ENCODE data around the gene ATP13A2.

Gene ATP13A2

DNA sequence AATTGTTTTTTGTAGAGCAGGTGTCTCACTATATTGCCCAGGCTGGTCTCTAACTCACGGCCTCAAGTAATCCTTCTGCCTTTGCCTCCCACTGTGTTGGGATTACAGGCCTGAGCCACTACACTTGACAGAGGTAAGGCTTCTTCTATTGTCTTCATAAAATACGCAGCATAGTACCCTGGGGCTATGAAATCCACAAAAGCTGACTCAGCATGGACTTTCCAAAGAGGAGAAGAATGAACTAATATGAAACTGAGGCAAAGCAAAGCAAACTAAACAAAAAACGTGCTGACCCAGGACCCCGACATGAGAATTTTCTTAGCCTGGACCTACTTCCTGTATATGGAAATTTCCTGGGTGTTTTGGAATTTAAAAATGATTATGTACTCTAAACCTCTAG is 18.5 kb upstream of the ATP13A2 start:
- no peak for DNase-seq

DNA sequence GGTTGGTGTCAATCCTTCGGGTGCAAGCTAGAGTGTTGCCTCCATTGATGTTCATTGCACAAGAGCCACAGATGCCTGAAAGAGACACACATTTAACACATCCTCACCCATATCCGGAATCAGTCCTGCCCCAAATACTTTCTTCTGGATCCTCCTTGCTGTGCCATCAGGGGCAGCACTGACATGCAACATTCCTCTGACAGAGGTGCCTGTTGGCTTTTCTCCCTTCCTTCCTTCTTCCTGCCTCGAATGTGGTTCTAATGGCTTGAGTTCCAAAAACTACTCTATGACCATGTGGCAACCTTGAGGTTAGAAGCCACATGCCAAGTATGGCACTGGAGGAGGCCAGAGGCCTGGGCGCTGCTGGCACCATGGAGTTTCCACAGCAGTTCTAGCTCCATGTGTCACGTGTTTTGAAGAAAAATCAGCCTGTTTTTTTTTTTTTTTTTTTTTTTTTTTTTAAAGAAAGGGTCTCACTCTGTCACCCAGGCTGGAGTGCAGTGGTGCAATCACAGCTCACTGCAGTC is 17.0 kb upstream of the ATP13A2 start:
- DNase-seq, result no peak

DNA sequence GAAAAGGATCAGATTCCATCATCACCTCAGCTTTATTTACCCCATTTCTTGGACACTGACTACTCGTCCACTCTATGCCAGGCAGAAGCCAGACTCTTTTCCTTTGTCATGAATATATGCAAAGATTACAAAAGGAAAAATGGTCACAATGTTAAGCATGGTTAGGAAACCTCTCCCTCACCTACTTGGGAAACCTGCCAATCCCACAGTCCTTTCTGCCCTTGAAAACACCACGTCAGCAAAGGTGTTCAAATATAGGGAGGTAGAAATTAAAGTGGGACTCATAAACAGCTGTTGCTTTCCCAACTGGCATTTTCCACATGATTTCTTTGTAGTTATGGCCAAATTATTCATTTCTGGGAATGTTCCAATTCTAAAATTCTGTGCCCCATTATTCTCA is 16.2 kb upstream of the ATP13A2 start:
- DNase-seq, result no peak

- DNase-seq, result no peak
Measured at GRCh38 chr1:17027403-17027802, 15.7 kb upstream of the ATP13A2 start.

DNA sequence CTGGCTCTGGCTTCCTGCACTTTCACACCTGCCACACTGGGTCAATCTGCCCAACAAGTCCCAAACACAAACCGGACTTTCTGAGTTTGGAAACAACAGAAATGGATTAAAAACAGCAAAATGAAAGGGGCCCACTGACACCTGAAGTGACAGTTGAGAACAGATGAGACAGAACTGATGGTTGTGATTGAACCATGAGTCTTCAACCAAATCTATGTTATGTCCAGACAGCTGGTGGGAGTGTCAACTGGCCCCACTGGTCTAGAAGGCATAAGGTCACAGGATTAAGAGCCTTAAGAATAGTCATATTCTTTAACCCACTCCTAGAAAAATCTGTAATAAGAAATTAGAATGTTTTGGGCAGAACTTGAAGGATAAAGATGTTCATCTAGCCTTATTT is 13.0 kb upstream of the ATP13A2 start:
- no peak for DNase-seq

GRCh38 chr1:17023573-17023972 is 11.8 kb upstream of the ATP13A2 start:
- no peak for DNase-seq

DNA sequence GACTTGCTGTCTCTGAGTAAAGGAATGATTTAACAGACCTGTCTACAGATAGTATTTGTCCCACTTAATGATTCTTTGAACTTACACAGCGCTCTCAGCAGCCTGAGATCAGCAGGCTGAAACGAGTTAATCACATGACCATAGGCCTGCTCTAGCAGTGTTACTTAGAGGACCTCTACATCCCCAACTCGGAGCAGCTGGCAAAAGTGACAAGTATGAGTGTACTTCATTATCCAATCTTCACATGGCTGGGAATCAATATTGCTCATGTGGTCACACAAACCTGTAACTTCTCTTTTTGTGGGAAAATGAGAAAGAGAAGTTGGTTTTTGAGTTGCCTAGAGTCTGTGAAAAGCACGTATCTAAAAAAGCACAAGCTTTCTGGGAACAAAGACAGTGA is 11.4 kb upstream of the ATP13A2 start:
- no peak for DNase-seq

- no peak for DNase-seq
Measured at GRCh38 chr1:17021896-17022295, 10.2 kb upstream of the ATP13A2 start.

DNA sequence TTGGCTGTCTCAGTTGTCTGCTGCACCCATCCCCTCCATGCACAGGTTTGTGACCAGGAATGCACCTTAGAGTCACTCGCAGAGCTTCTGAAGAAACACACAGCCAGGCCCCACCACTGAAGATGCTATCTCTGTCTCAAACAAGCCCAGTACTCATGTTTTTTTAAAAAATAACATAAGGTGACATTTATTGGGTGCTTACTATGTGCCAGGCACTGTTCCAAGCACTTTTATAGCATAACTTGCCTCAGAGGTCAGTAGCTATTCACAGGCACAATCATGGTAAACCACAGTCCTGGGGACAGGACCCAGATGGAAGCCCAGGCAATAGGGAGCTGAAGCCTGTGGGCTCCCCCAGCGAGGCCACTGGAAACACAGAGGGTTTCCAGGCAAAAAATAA is 8.8 kb upstream of the ATP13A2 start:
- no peak for DNase-seq

DNA sequence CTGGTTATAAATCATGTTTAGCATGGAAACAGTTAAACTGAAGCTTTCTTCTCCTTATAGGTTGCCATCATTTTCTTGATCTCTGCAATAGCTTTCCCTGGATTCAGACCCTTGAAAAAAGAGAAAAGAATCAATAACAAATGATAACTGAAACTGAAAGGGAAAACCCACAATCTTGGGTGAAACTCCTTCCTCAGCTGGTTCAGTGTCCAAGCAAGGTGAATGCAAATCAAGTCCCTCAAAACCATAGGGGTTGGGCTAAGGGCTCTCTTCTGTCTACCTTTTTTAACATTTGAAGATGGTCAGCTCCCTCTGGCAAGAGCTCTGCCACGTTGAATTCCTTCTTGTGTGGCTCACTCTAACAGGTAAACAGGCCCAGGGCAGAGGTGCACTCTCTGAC is 7.1 kb upstream of the ATP13A2 start:
- DNase-seq, result no peak

DNA sequence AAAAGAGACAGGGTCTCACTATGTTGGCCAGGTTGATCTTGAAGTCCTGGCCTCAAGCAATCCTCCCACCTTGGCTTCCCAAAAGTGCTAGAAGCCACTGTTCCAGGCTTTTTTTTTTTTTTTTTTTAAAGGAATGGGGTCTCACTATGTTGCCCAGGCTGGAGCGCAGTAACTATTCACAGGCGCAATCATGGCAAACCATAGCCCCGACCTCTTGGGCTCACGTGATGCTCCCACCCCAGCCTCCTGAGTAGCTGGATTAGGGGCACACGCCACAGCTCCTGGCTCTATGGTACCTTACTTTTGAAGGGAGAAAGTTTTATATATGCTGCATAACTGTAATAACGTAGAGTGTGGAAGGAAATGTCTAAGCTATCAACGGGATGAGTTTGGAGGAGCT is 5.7 kb upstream of the ATP13A2 start:
- DNase-seq, result no peak

DNA sequence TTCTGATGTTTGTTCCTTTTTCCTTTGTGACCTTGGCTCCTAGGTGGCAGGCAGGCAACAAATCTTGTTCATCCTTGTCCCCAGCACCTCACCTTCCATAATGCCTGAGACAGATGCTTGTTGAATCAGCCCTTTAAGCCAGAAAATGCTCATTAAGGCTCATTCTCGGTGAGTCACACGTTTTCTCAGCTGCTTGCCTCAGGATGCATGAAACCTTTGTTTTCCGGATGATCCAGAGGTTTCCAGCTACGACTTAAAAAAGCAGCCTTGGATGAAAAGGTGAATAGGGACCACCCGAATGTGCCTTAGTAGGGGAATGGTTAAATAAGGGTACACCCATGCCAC is 4.6 kb upstream of the ATP13A2 start:
- DNase-seq, result no peak

DNA sequence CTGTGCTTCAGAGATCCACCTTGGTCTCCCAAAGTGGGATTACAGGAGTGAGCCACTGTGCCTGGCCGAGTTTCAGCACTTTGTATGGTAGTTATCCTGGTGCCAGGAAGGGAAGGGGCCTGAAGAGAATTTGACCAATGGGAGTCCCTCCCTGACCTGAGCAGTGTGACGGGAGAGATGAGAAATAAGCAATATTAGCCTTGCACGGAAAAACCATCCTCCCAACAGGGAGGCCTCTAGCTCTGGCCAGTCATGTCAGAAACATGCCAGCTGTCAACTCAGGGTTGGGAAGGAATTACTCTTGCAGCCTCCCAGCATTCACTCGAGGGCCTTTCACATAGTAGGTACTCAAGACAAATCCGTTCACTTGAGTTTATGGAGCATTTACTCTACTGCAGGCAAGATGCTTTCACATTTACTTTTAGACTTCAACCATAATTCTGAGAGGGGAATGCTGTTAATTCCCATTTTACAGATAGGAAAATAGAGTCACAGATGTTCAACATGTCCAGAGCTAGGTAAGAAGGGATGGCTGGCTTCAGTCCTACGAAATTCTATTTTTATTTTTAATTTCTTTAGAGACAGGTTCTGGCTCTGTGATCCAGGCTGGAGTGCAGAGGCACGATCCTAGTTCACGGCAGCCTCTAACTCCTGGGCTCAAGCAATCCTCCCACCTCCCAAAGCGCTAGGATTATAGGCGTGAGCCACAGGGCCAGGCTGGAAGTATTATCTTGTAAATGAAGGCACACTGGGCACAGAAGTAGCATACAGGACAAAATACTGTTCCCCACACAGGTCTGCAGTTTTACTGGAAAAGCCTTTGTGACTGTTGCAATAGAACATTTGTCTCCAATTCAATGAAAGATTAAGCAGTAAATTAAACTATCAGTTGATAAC is 3.2 kb upstream of the ATP13A2 start:
- no peak for DNase-seq

DNA sequence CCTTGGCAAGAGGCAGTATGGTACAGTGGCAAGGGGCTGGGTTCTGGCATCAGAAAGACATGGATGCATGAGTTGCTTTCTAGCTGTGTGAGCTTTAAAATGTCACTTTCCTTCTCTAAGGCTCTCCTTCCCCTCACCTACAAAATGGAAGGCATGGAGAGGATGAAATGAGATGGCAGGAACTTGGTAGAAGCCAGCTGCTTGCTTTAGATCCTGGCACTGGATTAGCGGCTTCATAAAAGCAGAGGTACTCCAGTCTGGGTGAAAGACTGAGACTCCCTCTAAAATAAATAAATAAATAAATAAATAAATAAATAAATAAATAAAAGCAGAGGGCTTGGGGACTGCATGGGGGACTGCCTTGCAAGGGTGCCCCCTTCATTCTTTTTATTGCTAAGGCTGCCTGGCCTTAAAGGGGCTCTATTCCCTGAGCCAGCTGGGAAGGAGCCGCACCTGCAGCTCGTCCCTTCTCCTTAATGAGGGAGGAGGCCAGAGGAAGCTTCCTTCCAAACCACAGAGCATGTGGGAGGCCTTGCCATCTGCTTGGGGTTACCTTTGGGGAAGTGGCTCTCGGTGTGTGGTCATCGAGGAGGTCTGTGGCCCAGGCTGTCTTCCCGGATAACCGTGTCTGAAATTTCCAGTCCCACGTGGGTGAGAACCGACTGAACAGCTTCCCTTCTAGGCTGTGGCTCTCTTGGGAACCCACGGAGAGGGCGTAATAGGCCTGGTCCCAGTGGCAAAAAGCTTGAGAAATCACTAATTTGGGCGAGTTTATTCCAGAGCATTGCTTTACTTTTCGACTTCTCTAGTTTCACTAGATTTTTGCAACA is 2.0 kb upstream of the ATP13A2 start:
- no peak for DNase-seq

- no peak for DNase-seq
Measured at GRCh38 chr1:17012775-17013490, 1.2 kb upstream of the ATP13A2 start.

GRCh38 chr1:17011092-17011438 is 663 bp downstream of the ATP13A2 start:
- no peak for DNase-seq

DNA sequence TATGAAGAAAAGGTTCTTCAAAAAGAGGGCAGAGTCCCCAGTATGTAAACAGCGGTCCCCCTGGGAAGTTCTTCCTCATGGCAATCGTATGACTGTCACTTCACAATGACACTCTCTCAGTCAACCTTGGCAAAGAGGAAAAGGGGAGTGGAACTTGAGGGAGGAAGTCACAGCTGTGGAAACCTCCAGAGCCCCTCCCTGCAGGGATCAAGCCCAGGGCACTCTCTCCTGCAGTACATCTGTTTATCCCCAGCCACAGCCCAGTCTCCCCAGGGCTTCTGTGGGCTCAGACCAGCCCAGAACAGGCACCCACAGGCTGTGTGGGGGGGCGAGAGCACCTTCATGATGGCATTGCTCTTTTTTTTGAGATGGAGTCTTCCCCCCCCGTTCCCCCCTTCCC is 2.0 kb downstream of the ATP13A2 start:
- no peak for DNase-seq

DNA sequence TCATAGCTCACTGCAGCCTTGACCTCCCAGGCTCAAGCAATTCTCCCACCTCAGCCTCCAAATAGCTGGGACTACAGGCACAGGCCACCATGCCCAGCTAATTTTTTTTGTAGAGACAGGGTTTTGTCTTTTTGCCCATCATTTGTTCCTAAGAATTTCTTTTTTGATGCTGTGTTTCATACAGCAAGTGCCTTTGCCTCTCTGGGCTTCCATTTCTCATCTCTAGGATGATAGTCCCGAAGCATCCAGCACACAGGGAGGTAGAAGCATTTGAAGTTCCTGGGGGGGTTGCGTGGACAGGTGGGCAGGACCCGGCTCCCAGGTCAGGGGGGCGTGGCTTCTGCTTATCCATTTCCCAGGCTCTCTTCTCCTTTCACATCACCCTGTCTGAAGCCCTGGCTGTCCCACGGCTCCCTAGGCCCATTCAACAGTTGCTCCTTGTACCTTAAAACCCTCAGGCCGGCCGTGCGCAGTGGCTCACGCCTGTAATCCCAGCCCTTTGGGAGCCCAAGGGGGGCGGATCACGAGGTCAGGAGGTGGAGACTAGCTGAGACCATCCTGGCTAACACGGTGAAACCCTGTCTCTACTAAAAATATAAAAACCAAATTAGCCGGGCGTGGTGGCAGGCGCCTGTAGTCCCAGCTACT is 3.4 kb downstream of the ATP13A2 start:
- DNase-seq, result no peak

GRCh38 chr1:17007121-17007520 is 4.6 kb downstream of the ATP13A2 start:
- DNase-seq, result no peak

DNA sequence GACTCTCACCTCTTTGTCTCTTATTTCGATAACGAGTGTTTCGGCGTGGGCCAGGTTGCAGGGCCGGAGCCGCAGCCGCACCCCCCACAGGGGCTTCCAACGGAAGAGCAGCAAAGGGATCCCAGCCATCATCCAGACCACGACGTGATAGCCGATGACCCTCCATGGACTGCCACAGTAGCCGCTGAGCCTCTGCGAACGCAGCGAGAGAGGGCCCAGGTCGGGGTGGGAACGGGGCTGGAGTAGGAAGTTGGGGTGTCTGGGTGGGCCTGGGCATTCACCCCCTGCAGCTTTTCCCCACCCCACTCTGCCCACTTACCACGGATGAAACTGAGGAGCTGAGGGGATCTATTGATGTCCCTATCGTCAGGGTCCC is 6.4 kb downstream of the ATP13A2 start:
- DNase-seq, result no peak

DNA sequence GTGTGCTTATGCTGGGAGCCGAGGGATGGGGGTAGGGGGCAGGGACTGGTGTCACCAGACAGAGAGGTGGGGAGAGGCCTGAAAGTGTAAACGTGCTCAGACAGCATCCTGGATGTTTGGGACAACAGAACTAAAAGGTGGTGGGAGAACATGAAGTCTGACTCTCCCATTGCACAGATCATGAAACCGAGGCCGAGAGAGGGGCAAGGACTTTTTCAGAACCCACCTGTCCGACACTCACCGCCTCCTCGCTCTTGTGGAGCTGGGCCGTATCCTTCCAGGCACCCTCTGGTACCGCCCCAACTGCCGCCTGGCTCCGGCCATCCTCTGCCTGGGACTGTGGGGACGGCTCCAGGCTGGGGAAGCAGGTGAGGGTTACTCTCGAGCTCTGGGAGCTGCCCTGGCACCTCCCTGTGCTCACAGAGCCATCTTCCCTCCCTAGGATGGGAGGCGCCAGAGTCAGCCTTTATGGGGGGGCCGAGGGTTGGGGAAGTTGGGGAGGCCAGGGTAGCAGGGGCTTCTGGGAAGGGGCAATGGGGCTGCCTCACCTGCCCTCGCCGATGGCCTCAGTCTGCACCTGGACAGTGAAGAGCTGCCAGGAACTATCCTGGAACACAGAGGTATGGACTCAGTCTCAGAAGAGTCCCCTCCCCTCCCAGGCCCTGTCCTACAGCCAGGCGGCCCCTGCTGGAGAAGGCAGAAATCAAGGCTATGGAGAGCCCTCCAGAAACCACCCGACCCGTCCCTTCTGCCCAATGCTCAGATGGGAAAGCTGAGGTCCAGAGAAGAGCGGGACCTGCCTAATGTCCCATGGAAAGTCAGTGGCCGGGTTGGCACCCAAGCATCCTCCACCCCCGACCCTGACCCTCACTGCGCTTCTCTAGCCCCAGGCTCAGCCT is 7.0 kb downstream of the ATP13A2 start:
- no peak for DNase-seq

DNA sequence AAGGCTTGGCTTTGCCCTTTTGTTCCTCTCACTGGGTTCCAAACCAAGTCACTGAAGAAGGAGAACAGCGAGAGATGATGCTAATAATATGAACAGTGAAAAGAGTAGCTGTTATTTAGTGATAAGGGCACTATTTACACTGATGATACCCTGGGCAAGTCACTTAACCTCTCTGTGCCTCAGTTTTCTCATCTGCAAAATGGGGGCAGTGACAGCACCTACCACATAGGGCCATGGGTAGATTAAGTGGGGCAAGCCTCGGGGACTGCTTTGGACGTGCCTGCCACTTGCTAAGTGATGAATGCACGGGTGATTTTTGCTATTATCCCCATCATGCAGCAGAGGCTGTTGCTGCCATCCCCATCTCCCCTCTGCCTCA is 9.2 kb downstream of the ATP13A2 start:
- DNase-seq, result no peak
